ENCODE measurements around the gene GFPT1. TPM values are rescaled to one million over a fixed set of nuclear protein-coding genes. Genes with fewer than 3 reads are reported as not detected.

Gene GFPT1
- total RNA-seq, 1 donor from 2014 or later = 46.2 TPM

GRCh38 chr2:69271831-69272257 is 115.2 kb downstream of the GFPT1 start:
- Histone ChIP-seq H3K27me3 (ENCODE audit: low read depth) (no peaks in the 10 kb centered on the region), H3K36me3 (no peaks in the 10 kb centered on the region), H3K4me1 (no peaks in the 10 kb centered on the region), H3K27ac (replicated peaks) (no peak overlapping the region), H3K9me3 (replicated peaks) (no peaks in the 10 kb centered on the region), H3K4me3 (no peak overlapping the region)
- no peak for TF ChIP-seq CTCF (IDR thresholded peaks at IDR 0.05; ENCODE audit: borderline replicate concordance)
- DNase-seq = no peak
- intact Hi-C loops (cut with micrococcal nuclease) = no loop called here

Other genes with a start within 250 kb of the GFPT1 start
- gene NFU1, start 50.2 kb upstream of the GFPT1 start, total RNA-seq = 117 TPM